Measurements from ENCODE around the gene PPL.

Gene PPL

GRCh38 chr16:4928227-4928626 is 8.7 kb downstream of the PPL start:
- H3K27ac Mint-ChIP-seq, result no peak overlapping the region
- peaks cover 2% of the 10 kb centered on the region for H3K27me3 Mint-ChIP-seq
- H3K36me3 Mint-ChIP-seq (ENCODE audit: low read depth), result no peaks in the 10 kb centered on the region
- peaks cover 13% of the 10 kb centered on the region for H3K9me3 Mint-ChIP-seq
- H3K4me1 Mint-ChIP-seq (ENCODE audit: low read depth), result no peaks in the 10 kb centered on the region
- DNase-seq, result no peak
- no peak overlapping the region for H3K4me3 Mint-ChIP-seq

- Mint-ChIP-seq H3K27me3 (peaks cover 4% of the 10 kb centered on the region), H3K27ac (no peak overlapping the region), H3K4me3 (no peak overlapping the region), H3K36me3 (ENCODE audit: low read depth) (no peaks in the 10 kb centered on the region), H3K9me3 (peaks cover 13% of the 10 kb centered on the region), H3K4me1 (ENCODE audit: low read depth) (no peaks in the 10 kb centered on the region)
- DNase-seq, result no peak
Observed at GRCh38 chr16:4927661-4928060, 9.3 kb downstream of the PPL start.

DNA sequence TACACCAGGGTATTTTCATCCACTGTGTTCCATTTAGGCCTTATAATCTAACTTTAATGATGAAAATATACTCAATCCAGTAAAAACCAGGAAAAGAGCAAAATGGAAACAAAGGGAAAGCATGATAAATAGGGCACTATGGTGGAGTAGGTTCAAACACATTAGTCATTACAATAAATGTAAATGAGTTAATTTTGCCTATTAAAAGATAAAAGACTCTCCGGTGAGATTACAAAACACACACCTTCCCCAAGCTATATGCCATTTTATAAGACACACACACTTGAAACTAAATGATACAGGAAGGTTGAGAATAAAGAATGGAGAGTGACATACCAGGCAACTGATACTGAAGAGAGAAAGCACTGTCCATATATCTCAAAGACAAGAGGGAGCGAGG is 10.0 kb downstream of the PPL start:
- H3K27ac Mint-ChIP-seq, result no peak overlapping the region
- no peaks in the 10 kb centered on the region for H3K4me1 Mint-ChIP-seq (ENCODE audit: low read depth)
- no peak for DNase-seq
- peaks cover 13% of the 10 kb centered on the region for H3K9me3 Mint-ChIP-seq
- H3K27me3 Mint-ChIP-seq, result peaks cover 4% of the 10 kb centered on the region
- no peaks in the 10 kb centered on the region for H3K36me3 Mint-ChIP-seq (ENCODE audit: low read depth)
- no peak overlapping the region for H3K4me3 Mint-ChIP-seq

GRCh38 chr16:4925791-4926190 is 11.2 kb downstream of the PPL start:
- no peak for DNase-seq
- no peaks in the 10 kb centered on the region for H3K36me3 Mint-ChIP-seq (ENCODE audit: low read depth)
- peaks cover 4% of the 10 kb centered on the region for H3K27me3 Mint-ChIP-seq
- H3K9me3 Mint-ChIP-seq, result peaks cover 13% of the 10 kb centered on the region
- no peak overlapping the region for H3K4me3 Mint-ChIP-seq
- H3K27ac Mint-ChIP-seq, result no peak overlapping the region
- H3K4me1 Mint-ChIP-seq (ENCODE audit: low read depth), result no peaks in the 10 kb centered on the region

GRCh38 chr16:4925293-4925607 is 11.7 kb downstream of the PPL start:
- Mint-ChIP-seq H3K36me3 (ENCODE audit: low read depth) (no peaks in the 10 kb centered on the region), H3K27ac (no peak overlapping the region), H3K27me3 (peaks cover 4% of the 10 kb centered on the region), H3K4me1 (ENCODE audit: low read depth) (no peaks in the 10 kb centered on the region), H3K4me3 (no peak overlapping the region), H3K9me3 (peaks cover 13% of the 10 kb centered on the region)
- DNase-seq, result no peak

- Mint-ChIP-seq H3K4me3 (no peak overlapping the region), H3K27me3 (peaks cover 4% of the 10 kb centered on the region), H3K27ac (no peak overlapping the region), H3K36me3 (ENCODE audit: low read depth) (no peaks in the 10 kb centered on the region), H3K9me3 (peaks cover 13% of the 10 kb centered on the region), H3K4me1 (ENCODE audit: low read depth) (no peaks in the 10 kb centered on the region)
- no peak for DNase-seq
Observed at GRCh38 chr16:4924593-4925292, 12.2 kb downstream of the PPL start.

GRCh38 chr16:4923853-4924252 is 13.1 kb downstream of the PPL start:
- Mint-ChIP-seq H3K4me1 (ENCODE audit: low read depth) (no peaks in the 10 kb centered on the region), H3K27me3 (peaks cover 4% of the 10 kb centered on the region), H3K36me3 (ENCODE audit: low read depth) (no peaks in the 10 kb centered on the region), H3K4me3 (no peak overlapping the region), H3K27ac (no peak overlapping the region), H3K9me3 (peaks cover 13% of the 10 kb centered on the region)
- no peak for DNase-seq

GRCh38 chr16:4922721-4923342 is 14.1 kb downstream of the PPL start:
- H3K36me3 Mint-ChIP-seq (ENCODE audit: low read depth), result no peaks in the 10 kb centered on the region
- peaks cover 13% of the 10 kb centered on the region for H3K9me3 Mint-ChIP-seq
- H3K4me1 Mint-ChIP-seq (ENCODE audit: low read depth), result no peaks in the 10 kb centered on the region
- no peak overlapping the region for H3K27ac Mint-ChIP-seq
- peaks cover 4% of the 10 kb centered on the region for H3K27me3 Mint-ChIP-seq
- DNase-seq, result no peak
- no peak overlapping the region for H3K4me3 Mint-ChIP-seq

DNA sequence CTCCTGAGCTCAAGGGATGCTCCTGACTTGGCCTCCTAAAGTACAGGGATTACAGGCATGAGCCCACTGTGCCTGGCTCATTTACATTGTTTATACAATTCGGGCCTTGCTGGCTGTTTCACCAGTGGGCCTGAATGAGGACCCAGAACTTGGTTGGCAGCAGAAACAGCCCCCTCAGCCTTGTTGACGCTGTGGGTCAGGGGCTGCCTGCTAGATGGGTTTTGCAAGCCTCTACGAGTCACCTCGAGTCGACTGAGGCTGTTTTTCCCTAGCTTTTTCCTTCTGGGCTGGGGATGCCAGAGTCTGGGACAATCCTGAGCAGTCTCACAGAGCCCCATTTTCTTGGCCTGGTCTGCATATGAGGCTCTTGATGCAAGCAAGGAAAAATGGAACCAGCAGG is 16.1 kb downstream of the PPL start:
- Mint-ChIP-seq H3K27ac (no peak overlapping the region), H3K36me3 (ENCODE audit: low read depth) (no peaks in the 10 kb centered on the region), H3K27me3 (peaks cover 7% of the 10 kb centered on the region), H3K9me3 (peaks cover 1% of the 10 kb centered on the region), H3K4me3 (no peak overlapping the region), H3K4me1 (ENCODE audit: low read depth) (no peaks in the 10 kb centered on the region)
- no peak for DNase-seq

DNA sequence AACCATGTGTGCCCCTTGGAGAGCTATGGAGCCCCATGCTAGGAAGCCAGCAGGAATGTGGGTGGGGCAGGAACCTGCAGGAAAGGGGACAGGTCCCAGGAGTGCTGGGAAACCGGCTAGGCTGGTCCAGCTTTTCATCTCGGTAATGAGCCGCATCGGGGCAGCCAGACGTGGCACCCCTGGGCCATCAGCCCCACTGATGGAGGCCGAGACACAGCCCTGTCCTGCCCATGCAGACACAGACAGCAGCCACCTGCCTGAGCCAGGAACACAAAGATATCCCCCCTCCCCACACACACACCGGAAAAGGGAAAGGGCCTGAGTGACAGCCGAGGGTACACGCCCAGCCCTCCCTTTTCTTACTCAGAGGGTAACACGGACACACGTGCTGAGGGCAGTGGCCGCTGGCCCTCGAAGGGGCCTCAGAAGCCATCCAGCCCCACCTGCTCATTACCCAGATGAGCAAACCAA is 18.1 kb downstream of the PPL start:
- DNase-seq, result no peak
- Mint-ChIP-seq H3K27ac (no peak overlapping the region), H3K4me1 (ENCODE audit: low read depth) (no peaks in the 10 kb centered on the region), H3K27me3 (peaks cover 5% of the 10 kb centered on the region), H3K4me3 (no peak overlapping the region), H3K36me3 (ENCODE audit: low read depth) (no peaks in the 10 kb centered on the region), H3K9me3 (no peaks in the 10 kb centered on the region)

DNA sequence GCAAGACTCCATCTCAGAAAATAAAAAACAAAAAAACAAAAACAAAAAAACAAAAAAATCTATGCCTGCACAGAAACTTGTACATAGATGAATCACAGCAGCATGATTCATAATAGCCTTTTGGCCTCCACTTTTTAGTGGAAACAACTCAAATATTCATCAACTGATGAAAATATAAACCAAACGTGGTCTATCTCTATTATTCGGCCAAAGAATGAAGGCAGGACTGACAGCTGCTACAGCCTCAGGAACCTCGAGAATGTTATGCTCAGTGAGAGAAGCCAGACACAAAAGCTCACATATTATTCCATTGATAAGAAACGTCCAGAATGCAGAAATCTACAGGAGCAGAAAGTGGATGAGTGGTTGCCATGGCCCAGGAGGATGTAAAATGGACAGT is 19.8 kb downstream of the PPL start:
- Mint-ChIP-seq H3K27me3 (peaks cover 3% of the 10 kb centered on the region), H3K36me3 (ENCODE audit: low read depth) (no peaks in the 10 kb centered on the region), H3K27ac (no peak overlapping the region), H3K9me3 (no peaks in the 10 kb centered on the region), H3K4me1 (ENCODE audit: low read depth) (no peaks in the 10 kb centered on the region), H3K4me3 (no peak overlapping the region)
- no peak for DNase-seq

GRCh38 chr16:4915226-4915761 is 21.7 kb downstream of the PPL start:
- DNase-seq, result no peak

GRCh38 chr16:4914528-4915225 is 22.3 kb downstream of the PPL start:
- Mint-ChIP-seq H3K27me3 (peaks cover 3% of the 10 kb centered on the region), H3K4me3 (no peak overlapping the region), H3K4me1 (ENCODE audit: low read depth) (no peaks in the 10 kb centered on the region), H3K36me3 (ENCODE audit: low read depth) (no peaks in the 10 kb centered on the region), H3K27ac (no peak overlapping the region), H3K9me3 (no peaks in the 10 kb centered on the region)
- DNase-seq, result no peak

More at GRCh38 chr16:4915226-4915761, 21.7 kb downstream of the PPL start:
- H3K27me3 Mint-ChIP-seq, result peaks cover 3% of the 10 kb centered on the region
- H3K9me3 Mint-ChIP-seq, result no peaks in the 10 kb centered on the region
- H3K36me3 Mint-ChIP-seq (ENCODE audit: low read depth), result no peaks in the 10 kb centered on the region
- H3K4me1 Mint-ChIP-seq (ENCODE audit: low read depth), result no peaks in the 10 kb centered on the region
- no peak overlapping the region for H3K4me3 Mint-ChIP-seq
- no peak overlapping the region for H3K27ac Mint-ChIP-seq

DNA sequence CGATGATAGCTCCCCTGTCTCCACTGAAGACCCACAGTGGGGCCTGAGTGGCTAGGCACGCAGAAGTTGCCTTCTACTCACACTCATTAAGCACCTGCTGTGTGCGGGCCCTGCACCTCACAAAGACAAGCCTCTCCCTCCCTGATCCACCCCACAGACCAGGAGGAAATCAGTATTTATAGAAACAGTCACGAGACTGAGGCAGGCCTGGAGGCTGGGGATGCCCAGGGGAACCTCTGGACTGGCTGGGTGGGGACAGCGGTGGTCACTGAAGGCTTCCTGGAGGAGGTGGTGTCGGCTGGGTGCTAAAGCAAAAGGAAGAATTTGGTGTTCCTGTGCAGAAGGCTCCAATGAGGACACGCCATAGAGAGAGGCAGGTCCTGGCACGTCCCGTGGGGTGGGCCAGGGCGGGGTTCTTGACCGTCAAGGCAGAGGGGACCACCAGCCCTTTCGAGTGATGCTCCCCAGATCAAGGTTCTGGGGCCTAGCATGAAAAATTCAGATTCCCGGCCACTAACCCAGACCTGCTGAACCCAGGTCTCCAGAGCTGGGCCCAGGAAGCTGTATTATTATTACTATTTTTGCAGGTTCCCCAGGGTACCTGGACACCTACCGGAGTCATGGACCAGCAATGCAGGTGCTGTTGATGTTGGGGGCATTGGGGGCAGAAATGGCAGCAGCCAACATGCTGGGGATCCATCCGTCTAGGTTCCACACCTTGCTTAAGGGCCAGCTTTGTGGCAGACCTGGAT is 23.0 kb downstream of the PPL start:
- Mint-ChIP-seq H3K4me3 (no peak overlapping the region), H3K27ac (no peak overlapping the region), H3K27me3 (peaks cover 3% of the 10 kb centered on the region), H3K4me1 (ENCODE audit: low read depth) (no peaks in the 10 kb centered on the region), H3K36me3 (ENCODE audit: low read depth) (no peaks in the 10 kb centered on the region), H3K9me3 (no peaks in the 10 kb centered on the region)
- DNase-seq, result no peak

All from activated T-cell treated with anti-CD3 and anti-CD28 coated beads, Interleukin-2, amount 50 U/mL, for 24 hours (primary cell).